Stimulated activated CD8-positive, alpha-beta memory T cell treated with anti-CD3 and anti-CD28 coated beads, Interleukin-7, amount 100 ng/mL, for 4 hours (primary cell): ENCODE data around the gene MYO5C.
"Not testable (repeated sequence)": the region's sequence is repeated elsewhere in the genome, so short reads cannot be mapped to it uniquely, and the experiment has no call there.

Experiments
- DNase-seq, 2 donors: peaks; one replicate each; pipeline ENCODE4 v3.0.0-alpha.2; 2020; ENCODE audit warnings: low read depth in 2 of 2

The MYO5C gene

DNA sequence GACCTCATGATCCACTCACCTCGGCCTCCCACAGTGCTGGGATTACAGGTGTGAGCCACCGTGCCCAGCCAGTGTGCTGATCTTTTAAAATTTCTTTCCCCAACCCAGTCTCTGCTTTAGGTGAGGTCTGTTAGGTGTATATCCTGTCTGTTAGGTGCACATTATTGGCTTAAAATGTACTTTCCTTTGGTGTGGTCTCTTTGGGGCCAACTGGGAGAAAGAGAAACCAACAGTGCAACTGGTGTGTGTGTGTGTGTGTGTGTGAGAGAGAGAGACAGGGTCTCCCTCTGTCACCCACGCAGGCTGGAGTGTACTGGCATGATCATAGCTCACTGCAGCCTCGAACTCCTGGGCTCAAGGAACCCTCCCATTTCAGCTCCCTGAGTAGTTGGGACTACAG lies 54.1 kb downstream of the MYO5C start:
- no peak for DNase-seq

- no peak for DNase-seq
Observed at GRCh38 chr15:52240166-52240565, 55.4 kb downstream of the MYO5C start.

DNA sequence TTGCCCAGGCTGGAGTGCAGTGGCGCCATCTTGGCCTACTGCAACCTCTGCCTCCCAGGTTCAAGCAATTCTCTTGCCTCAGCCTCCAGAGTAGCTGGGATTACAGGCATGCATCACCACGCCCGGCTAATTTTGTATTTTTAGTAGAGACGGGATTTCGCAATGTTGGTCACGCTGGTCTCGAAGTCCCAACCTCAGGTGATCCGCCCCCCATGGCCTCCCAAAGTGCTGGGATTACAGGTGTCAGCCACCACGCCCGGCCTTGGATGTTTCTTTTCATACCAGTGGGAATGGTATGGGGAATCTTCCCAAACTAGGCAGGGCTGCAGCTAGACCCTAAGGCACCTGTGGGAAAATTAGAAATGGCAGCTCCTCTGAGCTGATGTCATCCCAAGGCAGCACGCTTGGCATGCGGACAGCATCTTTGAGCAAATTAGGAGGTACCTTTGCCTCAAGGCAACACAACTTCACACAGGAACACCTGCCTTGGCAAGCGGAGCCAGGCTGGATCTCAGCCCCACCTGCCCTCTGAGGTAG lies 56.5 kb downstream of the MYO5C start:
- DNase-seq, result not testable (repeated sequence)

DNA sequence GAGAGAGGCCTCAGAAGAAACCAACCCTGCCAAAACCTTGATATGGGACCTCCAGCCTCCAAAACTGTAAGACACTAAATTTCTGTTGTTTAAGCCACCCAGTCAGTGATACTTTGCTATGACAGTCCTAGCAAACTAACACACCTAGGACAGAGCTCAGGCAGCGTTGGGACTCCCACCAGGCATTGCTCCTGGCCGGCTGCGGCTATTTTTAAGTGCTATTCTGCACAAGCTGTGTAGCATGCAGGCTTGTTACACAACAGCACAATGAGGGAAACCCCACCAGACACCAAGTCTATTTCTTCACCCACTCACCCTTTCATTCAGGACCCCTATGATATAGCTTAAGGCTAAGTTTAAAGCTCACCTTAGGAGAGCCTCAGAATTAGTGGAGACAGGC lies 57.5 kb downstream of the MYO5C start:
- DNase-seq, result no peak

GRCh38 chr15:52236013-52236412 lies 59.6 kb downstream of the MYO5C start:
- no peak for DNase-seq

- DNase-seq, result no peak
Observed at GRCh38 chr15:52234596-52235541, 60.7 kb downstream of the MYO5C start.

DNA sequence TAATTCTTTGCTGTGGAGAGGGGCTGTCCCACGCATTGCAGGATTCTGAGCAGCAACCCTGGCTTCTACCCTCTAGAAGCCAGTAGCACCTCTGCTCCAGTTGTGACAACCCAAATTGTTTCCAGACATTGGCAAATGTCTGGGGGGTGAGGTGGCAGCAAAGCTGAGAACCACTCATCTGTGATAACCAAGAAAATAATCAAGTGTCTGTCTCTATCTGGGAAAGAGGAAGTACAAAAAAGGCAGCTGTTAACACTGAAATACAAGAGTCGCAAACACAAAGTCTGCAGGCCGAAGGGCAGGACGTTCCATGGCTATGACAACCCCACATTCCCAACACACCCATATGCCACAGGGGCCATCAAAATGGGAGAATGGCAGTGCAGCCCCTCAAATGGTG lies 62.2 kb downstream of the MYO5C start:
- DNase-seq, result no peak

DNA sequence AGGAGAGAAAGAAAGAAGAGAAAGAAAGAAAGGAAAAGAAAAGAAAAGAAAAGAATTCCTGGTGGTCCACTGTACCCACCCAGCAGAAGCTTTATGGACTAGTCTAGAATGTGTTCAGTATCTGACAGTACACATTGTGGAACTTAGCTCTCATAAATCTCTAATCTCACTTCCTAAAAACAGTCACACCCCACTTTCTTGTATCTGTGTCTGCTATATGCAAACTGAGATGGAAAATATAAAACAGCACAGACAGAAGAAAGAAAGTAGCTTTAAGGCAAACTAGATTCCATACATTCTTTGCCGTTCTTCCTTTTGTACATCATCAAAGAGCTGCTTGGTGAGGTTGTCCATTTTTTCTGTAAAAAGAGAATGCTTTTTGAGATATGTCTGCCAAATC lies 63.3 kb downstream of the MYO5C start:
- no peak for DNase-seq

DNA sequence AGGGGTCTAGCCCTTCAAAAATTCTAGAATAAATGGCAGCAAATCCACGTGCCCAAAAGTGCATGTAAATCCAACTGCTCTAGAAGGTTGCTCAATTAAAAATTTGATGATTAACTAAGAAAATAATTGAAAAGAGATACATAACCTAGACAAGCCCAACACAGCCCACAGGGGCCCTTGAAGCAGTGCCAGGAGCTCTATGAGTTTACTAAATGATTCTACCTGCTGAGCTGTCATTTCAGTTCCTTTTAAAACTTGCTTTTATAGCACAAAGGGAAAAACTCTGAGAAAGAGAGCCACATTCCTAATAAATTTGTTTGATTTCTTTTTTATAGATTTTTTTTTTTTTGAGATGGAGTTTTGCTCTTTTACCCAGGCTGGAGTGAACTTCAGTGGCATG lies 65.5 kb downstream of the MYO5C start:
- no peak for DNase-seq

DNA sequence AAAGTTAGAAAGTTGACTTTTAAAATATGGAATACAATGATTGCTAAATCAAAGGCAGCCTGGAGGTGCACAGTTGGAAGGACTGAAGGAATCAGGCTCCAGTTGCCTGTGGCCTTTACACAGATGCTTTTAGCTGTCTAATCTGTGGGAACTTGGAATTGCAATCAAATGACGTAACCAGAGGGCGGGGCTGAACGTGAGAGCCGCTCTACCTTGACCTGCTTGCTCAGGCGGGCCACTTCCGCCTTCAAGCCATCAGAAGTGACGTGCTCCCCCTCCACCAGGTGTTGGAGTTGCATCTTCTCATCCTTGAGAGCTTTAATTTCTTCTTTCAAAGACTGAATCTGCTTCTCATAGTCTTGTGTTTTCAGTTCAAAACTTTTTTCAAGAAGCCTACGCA lies 66.7 kb downstream of the MYO5C start:
- no peak for DNase-seq

DNA sequence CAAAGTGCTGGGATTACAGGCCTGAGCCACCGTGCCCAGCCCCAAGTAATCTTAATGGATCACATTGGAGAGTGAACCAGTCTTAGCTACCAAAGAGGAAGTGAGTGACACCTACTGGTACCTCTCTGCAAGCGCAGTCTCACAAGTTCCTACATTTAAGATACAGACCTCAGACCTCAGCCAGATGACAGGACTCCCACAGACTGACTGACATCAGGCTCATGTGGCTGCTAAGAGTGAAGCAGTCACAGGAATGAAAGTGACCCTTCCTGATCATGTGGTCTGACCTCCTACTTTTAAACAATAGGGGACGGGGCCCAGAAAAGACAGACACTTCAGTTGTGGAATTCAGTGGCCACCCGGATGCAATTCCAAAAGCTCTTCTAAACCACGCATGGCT lies 68.1 kb downstream of the MYO5C start:
- DNase-seq, result peak; percentile 49 to 50

DNA sequence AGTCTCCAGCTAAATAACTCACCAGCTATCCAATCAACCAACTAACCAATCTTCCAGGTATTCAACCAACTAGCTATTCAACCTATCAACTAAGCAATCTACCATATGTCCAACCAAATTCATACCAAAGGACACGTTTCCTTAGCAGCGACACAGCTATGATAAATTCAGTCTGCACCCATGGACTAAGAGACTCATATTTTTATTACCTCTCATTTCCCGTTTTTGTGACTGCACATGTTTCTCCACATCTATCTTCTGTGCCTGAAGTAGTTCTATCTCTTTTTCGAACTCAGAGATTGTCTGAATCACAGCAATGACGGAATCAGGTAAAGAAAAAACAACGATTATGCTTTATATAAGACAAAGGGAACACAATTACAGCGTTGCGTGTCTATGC lies 70.4 kb downstream of the MYO5C start:
- no peak for DNase-seq

GRCh38 chr15:52224211-52224610 lies 71.4 kb downstream of the MYO5C start:
- DNase-seq, result no peak

GRCh38 chr15:52221730-52222129 lies 73.9 kb downstream of the MYO5C start:
- DNase-seq, result no peak

DNA sequence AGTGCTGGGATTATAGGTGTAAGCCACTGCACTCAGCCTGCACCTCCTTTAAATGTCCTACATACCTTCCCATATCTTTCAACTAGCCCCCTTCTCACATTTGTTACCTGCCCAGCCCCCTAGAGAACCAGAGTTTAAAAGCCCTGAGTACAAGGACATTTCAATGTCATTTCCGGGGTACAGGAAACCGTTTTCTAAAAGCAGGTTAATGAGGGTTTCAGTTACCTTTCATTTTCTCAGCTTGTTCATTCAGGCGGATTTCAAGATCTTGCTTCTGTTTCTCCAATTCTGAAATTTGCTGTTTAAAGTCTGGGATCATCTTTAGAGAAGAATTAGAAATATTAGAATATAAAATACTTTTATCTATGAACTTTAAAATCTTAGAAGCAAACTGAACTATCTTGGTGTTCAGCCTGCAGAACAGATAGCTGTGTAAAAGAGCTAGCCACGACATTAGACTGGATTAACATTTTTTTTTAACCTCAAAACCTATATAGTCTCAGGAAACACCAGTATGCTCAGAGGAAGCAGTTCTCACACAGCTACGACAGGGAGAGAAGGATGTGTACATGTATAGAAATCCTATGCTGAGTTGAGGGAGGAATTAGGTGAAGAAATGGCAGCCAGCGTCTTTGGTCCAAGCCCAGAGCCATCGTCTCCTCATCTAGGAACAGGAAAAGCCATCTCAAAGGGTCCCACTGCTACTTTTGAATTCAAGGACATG lies 74.5 kb downstream of the MYO5C start:
- DNase-seq, result no peak

DNA sequence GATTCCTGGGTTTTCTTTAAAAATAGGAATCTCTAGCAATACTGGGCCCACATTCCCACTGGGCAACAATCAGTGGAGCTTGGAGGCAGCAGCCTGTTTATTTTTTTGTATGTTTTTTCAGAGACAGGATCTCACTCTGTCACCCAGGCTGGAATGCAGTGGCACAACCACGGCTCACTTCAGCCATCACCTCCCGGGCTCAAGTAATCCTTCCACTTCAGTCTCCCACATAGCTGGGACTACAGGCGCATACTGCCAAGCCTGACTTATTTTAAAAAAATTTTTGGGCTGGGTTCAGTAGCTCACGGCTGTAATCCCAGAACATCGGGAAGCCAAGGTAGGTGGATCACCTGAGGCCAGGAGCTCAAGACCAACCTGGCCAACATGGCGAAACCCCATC lies 75.4 kb downstream of the MYO5C start:
- no peak for DNase-seq

DNA sequence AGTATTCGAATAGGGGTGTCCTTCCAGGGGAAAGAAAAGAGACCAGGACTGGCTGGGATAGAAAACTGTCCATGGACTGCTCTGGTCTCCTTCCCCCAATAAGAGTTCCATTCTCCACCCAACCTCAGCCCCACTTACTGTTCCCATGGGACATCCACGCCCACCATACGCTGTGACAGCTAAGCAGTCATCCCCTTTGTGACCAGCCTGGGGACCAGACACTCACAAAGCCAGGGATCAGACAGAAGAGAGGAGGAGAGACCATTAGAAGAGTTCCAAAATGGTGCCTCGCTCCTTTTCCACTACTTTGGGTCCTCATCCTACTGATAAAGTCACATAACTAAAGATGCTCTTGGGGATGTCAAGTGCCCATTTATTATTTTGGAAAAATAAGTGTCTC lies 76.8 kb downstream of the MYO5C start:
- DNase-seq, result no peak

GRCh38 chr15:52218371-52218770 lies 77.2 kb downstream of the MYO5C start:
- DNase-seq, result no peak

DNA sequence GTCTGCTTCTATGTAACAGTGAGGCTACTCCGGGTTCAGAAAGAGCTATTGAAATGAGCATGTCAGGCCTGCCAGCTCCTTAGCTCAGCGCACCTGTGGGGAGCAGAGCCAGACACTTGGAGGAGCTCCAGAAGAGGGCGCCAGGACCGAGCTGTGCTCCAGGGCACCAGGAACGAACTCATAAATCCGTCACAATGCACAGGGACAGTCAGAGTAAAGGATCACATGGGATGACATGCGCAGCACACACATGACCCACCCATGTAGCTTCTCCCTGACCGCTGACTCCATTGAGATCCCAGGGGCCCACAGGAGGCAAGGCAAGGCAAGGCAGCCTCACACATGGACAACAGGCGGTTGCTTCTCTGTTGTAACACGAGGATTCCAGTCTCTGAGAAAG lies 78.4 kb downstream of the MYO5C start:
- DNase-seq, result no peak

GRCh38 chr15:52214553-52214952 lies 81.1 kb downstream of the MYO5C start:
- DNase-seq, result no peak

DNA sequence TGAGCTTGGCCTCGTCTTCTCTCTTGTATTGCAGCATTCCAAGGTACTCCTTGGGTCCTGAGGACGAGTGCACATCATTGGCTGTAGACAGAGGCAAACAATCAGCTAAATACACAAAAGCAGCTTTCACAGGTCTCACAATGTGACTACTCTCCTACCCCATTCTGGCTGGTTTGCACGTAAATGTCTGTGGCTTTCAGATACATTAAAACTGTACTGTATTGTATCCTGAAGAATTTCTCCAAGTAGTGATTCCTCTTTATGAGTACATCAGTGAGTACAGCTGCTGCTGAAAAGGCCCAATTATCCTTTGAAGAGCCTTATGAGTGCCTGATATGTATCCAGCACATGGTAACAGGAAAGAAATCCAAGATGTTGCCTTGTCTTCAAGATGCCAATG lies 82.4 kb downstream of the MYO5C start:
- no peak for DNase-seq

DNA sequence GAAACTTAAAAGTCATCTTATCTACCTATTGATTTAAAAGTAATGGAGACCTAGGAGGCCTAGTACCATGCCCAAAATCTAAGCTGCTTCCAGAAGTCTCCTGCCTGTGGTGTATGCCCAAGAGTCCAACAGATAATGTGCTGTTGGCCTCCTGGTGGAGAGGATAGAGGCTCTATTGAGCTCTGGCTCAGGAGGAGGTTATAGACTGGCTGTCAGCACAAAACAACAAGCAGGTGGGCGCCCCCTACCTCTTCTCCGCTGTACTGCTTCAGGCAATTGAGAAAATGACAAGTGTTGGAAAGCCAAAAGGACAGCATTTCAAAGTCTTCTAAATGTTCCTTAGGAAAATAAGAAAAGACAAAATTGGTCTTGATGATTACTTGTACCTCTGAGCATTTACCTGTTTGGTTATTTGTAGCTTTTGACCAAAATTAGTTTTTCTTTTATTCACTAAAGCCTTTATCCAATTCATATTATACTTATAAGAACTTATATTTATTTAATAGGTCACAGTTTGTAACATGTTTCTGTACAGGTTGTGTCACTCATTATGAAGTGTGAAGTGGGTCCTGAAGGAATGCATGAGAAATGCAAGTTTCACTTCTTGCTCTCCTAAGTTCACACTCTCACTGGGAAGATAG lies 87.2 kb downstream of the MYO5C start:
- peak; percentile 35 to 53 for DNase-seq
